Liver (tissue), 3 donors: ENCODE results near the gene ENDOU.

Experiments used
- ATF3 ChIP-seq: IDR thresholded peaks from 2 replicates; pipeline ENCODE4 v1.6.1; 2016; ENCODE audit warnings: antibody characterized with exemption
- CTCF ChIP-seq: fragments of 150-350 bp; IDR thresholded peaks from 2 replicates; pipeline ENCODE4 v1.5.1; 2017; ENCODE audit warnings: improper control_type of control experiment, low read depth, low read length; ENCODE audit not compliant: missing input control
- REST ChIP-seq: IDR thresholded peaks from 2 replicates; pipeline ENCODE4 v1.6.1; 2016; ENCODE audit warnings: antibody characterized with exemption, mild to moderate bottlenecking
- SP1 ChIP-seq: IDR thresholded peaks from 2 replicates; pipeline ENCODE4 v1.6.1; 2018; ENCODE audit warnings: antibody characterized with exemption, mild to moderate bottlenecking
- donor health status: healthy.
- donor health status: healthy.

GRCh38 chr12:47698631-47699030 lies 26.7 kb downstream of the ENDOU start:
- TF ChIP-seq CTCF (no peak), ATF3 (no peak), SP1 (no peak), REST (no peak)
